ENCODE data around the gene DPT.

DPT gene

DNA sequence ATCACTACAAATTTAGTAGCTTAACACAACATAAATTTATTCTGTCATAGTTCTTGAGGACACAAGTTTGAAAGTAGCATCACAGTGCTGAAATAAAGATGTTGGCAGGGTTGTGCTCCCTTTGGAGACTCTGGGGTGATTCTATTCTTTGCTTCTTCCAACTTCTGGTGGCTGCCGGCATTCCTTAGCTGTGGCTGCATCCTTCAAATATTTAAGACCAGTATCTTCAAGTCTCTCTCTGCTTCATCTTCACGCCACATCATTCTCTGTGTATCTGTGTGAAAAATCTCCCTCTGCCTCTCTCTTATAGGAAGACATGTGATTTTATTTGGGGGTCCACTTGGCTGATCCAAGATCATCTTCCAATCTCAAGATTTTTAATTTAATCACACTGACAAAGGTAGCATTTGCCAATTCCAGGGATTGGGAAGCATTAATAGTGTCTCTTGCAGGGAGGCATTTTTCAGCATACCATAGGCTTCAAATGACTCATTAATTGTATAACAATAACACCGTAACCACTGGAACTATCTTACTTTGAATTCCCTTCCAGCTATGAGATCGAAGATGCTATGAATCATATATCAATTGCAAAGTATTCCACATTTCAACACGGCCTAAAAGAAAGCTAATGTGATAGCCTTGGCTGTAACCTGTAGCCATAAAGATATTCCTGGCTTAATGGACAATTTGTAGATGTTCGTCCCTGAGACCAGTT is 74.6 kb downstream of the DPT start:
- no peak for DNase-seq

- no peak for DNase-seq
These were observed 75.4 kb downstream of the DPT start for GRCh38 chr1:168653567-168653966.

DNA sequence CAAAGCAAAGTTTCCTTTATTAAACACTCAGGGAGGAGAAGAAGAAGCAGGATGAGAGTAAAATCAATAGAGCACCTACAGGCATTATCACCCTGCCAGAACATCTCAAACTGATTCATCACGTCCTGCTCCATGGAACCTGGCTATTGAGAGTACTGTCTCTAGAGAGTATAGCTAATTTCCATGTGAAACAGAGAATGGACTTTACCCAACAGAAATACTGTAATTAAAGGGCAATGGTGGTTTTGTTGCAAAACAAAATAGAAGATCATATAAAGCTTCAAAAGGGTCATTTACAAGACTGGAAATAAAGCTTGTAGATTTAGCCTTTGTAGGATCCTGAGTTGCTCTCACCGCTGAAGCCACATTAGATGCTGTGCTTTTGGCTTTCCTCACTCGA is 83.3 kb downstream of the DPT start:
- no peak for DNase-seq
